ENCODE results near the gene AQP7.
"Not testable (repeated sequence)": the region's sequence is repeated elsewhere in the genome, so short reads cannot be mapped to it uniquely, and the experiment has no call there.

Gene AQP7

DNA sequence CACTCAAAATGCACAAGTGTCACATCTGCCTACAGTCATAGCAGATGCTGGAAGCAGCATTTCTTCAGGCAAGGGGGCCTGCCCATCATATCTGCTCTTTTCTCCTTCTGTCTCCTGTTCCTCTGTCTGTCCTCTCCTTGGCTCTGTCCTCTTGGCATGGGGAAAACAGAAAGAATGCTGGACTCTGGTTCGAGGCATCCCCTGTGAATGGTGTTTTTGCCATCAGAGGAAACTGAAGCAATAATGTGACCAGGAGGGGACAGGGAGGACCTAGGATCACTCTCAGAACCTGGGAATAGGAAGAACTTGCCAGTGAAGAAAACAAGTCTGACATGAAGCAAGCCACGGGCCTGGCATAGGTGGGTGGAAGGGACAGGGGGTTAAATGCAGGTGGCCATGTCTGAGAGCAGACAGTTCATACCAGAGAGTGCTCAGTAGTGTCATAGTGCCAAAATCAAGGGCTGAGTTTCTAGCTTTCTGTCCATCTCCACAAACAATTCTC is 35.3 kb downstream of the AQP7 start:
- DNase-seq: no peak

DNA sequence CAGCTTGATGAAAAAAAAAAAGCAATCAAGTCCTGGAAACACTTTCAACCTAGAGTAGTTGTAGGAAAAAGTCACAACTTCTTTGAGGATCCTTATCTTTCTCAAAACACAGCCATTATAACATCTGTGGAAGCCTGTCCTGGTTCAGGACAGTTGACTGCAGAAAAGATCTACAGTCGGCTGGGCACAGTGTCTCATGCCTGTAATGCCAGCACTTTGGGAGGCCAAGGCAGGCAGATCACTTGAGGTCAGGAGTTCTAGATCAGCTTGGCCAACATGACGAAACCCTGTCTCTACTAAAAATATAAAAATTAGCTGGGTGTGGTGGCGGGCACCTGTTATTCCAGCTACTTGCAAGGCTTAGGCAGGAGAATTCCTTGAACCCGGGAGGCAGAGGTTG is 37.6 kb downstream of the AQP7 start:
- not testable (repeated sequence) for DNase-seq

DNA sequence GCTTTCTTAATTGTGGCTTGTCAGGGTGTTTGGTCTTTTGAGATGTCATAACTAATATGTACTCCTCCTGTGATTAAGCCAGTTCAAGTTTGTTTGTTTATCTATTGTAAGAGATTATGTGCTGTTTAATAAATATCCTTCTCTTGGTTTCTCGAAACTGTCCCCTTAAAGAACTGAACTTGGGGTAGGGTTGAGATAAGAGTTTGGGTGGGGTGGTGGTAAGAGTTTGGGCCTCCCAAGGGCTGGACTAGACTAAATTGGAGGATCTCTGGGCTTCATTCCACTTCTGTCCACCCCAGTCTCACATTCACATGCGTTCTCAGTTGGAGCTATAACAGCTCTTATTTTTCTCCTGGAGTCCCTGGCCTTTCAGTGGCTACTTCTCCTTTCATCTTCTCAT is 38.2 kb downstream of the AQP7 start:
- DNase-seq: no peak

DNA sequence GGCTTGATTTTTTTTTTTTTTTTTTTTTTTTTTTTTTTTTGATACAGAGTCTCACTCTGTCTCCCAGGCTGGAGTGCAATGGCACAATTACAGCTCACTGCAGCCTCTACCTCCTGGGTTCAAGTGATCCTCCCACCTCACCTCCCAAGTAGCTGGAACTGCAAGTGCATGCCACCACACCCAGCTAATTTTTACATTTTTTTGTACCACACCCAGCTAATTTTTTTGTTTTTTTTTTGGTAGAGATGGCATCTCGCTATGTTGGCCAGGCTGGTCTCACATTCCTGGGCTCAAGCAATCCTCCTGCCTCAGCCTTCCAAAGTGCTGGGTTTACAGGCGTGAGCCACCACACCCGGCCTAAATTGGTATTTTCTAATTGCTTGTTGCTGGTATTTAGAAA is 43.7 kb downstream of the AQP7 start:
- not testable (repeated sequence) for DNase-seq

DNA sequence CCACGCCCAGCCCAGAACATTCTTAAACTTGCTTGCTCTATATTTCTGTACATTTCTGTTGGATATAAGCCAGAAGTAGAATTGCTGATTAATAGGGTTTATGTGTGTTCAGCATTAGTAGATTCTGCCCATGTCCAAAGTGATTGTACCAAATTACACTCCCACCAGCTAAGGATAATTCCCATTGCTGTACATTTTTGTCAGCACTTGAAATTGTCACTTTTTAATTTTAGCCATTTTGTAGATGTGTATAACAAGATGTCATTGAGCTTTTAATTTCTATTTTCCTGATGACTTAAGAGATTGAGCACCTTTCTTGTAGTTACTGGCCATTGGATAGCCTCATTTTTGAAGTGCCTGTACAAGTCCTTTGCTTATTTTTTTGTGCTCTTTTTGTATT is 46.4 kb downstream of the AQP7 start:
- no peak for DNase-seq

DNA sequence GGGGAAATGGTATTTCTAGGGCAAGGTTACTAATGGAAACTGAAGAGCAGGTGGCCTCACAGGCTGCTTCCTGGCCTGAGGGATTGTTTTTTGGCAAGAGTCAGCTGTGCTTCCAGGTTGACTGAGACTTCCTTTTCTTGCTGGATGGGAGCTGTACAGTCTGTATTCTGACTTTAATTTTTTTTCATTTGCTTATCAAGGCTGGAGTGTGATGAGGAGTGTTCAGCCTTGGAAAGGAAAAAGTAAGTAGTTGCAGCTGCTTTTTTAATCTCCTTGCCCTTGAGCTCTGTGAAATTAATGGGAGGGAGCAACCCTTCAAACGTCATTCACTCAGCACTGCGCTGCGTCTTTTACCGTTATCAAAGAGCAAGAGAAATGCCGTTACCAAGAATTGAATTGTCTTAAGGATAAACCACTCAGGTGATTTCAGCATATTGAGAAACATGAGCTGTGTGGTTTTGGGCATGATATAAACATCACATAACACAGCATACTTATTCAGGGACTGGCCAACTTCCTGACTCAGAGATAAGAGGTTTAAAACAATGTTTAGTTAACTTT is 47.6 kb downstream of the AQP7 start:
- no peak for DNase-seq

DNA sequence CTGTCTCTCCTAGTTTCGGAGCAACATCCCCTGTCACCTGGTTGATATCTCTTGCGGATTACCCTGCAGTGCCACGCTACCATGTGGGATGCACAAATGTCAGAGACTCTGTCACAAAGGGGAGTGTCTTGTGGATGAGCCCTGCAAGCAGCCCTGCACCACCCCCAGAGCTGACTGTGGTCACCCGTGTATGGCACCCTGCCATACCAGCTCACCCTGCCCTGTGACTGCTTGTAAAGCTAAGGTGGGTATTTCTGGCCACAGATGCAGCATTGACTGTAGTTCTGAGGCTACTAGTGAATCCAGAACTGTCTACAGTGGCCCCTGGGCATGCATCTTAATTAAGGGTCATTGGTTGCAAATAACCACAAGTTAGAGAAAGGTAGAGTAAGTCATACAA is 50.8 kb downstream of the AQP7 start:
- no peak for DNase-seq

DNA sequence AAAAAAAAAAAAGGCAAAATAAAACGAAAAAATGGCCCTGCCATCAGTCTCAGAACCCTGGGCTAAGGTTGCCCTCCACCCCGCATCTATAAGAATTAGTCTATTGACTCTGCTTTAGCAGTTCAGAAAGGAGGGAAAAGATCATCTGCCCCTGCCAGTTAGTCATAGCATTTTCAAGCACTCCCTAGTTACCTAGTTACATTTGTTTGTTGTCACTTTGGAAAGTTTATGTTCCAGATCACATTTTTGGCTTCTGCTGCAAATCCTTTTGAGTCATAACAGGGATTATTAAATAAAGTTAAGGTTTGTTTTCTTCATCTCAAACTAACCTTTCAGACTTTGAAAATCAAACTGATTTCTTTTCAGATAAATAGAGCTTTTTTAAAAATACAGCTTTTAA is 52.1 kb downstream of the AQP7 start:
- DNase-seq: no peak

DNA sequence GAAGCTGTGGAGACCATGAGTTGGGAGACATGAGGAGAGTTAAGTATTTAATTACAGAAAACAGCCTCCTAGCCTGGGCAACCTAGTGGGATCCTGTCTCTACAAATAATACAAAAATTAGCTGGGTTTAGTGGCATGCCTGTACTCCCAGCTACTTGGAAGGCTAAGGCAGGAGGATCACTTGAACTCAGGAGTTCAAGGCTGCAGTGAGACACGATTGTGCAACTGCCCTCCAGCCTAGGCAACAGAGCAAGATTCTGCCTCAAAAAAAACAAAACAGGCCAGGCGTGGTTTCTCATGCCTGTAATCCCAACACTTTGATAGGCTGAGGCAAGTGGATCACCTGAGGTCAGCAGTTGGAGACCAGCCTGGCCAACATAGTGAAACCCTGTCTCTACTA is 52.6 kb downstream of the AQP7 start:
- DNase-seq: no peak

DNA sequence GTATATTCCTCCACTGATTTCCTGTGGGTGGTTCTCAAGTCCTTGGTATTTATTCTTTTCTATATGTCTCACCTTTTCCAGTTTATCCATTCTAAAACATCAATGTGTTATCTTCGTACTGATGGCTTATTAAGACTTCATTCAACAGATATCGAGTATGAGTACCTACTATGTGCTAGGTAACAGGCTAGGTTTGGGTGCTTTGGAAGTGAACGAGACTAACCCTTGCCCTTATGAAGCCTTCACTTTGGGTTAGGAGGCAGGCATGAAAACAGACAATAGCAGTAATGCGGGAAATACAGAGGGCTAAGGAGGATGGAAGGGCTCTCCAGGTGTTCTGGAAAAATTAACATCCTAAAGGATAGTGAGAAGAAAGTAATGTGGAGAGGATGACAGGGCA is 53.4 kb downstream of the AQP7 start:
- no peak for DNase-seq

DNA sequence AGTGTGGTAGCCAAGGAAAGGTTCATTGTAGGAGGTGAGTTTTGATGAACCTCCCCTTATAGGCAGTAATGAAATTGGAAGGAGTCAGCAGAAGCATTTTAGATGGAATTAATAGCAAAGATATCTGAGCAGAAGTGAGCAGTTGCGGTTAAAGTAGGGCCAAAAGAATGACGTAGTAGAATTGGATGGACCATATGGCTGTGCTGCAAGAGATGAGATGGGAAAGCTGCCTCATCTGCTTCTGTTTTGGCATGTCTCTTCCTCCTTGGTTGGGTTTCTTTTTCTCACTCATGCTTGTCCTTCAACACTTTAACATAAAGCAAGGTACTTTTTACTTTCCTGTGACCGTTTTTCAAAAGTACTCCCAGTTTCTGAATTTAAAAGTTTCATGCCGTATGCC is 55.8 kb downstream of the AQP7 start:
- no peak for DNase-seq

DNA sequence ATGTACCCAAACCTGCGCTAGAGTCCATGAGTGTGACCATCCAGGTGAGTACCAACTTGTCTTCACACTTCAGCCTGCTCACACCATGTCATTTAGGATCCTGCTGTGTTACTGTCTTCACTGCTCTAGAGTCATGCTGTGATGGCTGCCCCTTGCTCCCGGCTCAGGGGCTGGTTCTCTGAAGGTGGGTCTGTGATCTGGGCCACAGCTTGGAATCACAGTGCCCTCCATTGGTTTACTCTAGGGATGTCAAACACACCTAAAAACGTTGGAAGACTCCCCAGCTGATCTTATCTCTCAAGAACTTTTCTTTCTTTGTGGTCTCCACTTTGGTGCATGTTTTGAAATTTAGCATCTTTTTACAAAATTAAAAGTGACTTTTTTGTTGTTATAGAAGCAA is 58.2 kb downstream of the AQP7 start:
- no peak for DNase-seq

DNA sequence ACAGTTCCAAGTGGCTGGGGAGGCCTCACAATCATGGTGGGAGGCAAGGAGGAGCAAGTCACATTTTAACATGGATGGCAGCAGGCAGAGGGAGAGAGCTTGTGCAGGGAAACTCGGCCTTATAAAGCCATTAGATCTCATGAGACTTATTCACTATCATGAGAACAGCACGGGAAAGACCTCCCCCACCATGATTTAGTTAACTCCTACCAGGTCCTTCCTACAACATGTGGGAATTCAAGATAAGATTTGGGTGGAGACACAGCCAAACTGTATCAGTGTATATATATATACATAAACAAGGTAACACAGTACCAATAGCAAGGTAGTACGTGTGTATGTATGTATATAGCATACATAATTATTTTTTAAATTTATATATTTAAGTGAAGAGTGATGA is 61.2 kb downstream of the AQP7 start:
- DNase-seq: no peak

DNA sequence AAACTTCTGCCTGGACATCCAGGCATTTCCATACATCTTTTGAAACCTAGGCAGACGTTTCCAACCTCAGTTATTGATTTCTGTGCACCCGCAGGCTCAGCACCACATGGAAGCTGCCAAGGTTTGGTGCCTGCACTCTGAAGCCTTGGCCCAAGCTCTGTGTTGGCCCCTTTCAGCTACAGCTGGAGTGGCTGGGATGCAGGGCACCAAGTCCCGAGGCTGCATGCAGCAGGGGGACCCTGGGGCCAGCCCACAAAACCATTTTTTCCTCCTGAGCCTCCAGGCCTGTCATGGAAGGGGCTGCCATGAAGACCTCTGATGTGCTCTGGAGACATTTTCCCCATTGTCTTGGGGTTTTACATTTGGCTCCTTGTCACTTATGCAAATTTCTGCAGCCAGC is 62.2 kb downstream of the AQP7 start:
- no peak for DNase-seq

Measured in CD4-positive, alpha-beta T cell treated with Interleukin-21 for 1 hour (primary cell).